Astrocyte of the spinal cord (primary cell): ENCODE data around the gene VAV3.

Experiments
- DNase-seq: peaks from one replicate; pipeline ENCODE4 v3.0.0; 2011; ENCODE audit warnings: low read depth, low spot score
- H3K4me3 ChIP-seq: 2 replicates; pipeline ENCODE4 v1.5.1; 2011; ENCODE audit warnings: low read depth, mild to moderate bottlenecking, low read length, moderate library complexity
- CTCF ChIP-seq: IDR thresholded peaks from 2 replicates; pipeline ENCODE4 v1.5.1; 2012; ENCODE audit warnings: low read depth, mild to moderate bottlenecking, low read length, inconsistent platforms
- in situ Hi-C: cut with HindIII; loops from 2 replicates; pipeline ENCODE4 v1.10.0; 2017; ENCODE audit warnings: low sequenced_read_pairs

The VAV3 gene

GRCh38 chr1:107830075-107830474 lies 134.9 kb downstream of the VAV3 start:
- no peak overlapping the region for H3K4me3 ChIP-seq
- in situ Hi-C loops = no loop called here
- no peak for TF ChIP-seq CTCF
- no peak for DNase-seq

GRCh38 chr1:107829036-107829770 lies 135.8 kb downstream of the VAV3 start:
- no peak for TF ChIP-seq CTCF
- in situ Hi-C loops = no loop called here
- DNase-seq = peak; percentile 68
- no peak overlapping the region for H3K4me3 ChIP-seq

- DNase-seq = no peak
- no peak overlapping the region for H3K4me3 ChIP-seq
- in situ Hi-C loops = no loop called here
- no peak for TF ChIP-seq CTCF
Observed at GRCh38 chr1:107824946-107825345, 140.0 kb downstream of the VAV3 start.

- no peak for TF ChIP-seq CTCF
- DNase-seq = no peak
- H3K4me3 ChIP-seq = no peak overlapping the region
- in situ Hi-C loops = no loop called here
Observed at GRCh38 chr1:107821340-107821739, 143.6 kb downstream of the VAV3 start.

- no peak overlapping the region for H3K4me3 ChIP-seq
- no peak for TF ChIP-seq CTCF
- in situ Hi-C loops = no loop called here
- DNase-seq = peak; percentile 25
Observed at GRCh38 chr1:107820801-107821200, 144.2 kb downstream of the VAV3 start.

- in situ Hi-C loops = no loop called here
- TF ChIP-seq CTCF = no peak
- no peak overlapping the region for H3K4me3 ChIP-seq
- DNase-seq = no peak
Observed at GRCh38 chr1:107817935-107818334, 147.0 kb downstream of the VAV3 start.
